H1 (cell line): ENCODE results near the gene SPINT2. TPM values are rescaled to one million over a fixed set of nuclear protein-coding genes. Genes with fewer than 3 reads are reported as not detected.

Experiments used
- BCL11A ChIP-seq, 2 experiments: IDR thresholded peaks; one replicate each; pipeline ENCODE4 v1.6.1; 2011; ENCODE audit warnings: low read depth in 2 of 2, low read length in 2 of 2, mild to moderate bottlenecking in 2 of 2
- EZH2 ChIP-seq: fragments of 200-600 bp; sonication (generic); IDR thresholded peaks from 2 replicates; pipeline ENCODE4 v1.7.1; 2012; ENCODE audit warnings: low read depth, mild to moderate bottlenecking, moderate library complexity, low read length, inconsistent platforms; ENCODE audit not compliant: severe bottlenecking
- MAFK ChIP-seq: IDR thresholded peaks from 2 replicates; pipeline ENCODE4 v1.6.1; 2012; ENCODE audit warnings: low read depth, mild to moderate bottlenecking, improper control_type of control experiment, low read length
- PHF8 ChIP-seq: fragments of 200-600 bp; sonication (generic); conservative IDR thresholded peaks from 2 replicates; pipeline ENCODE4 v1.7.1; 2012; ENCODE audit warnings: low read depth, mild to moderate bottlenecking, inconsistent platforms, low read length, moderate library complexity
- SIX5 ChIP-seq: IDR thresholded peaks from 2 replicates; pipeline ENCODE4 v1.6.1; 2011; ENCODE audit warnings: mild to moderate bottlenecking, low read depth, low read length
- TCF12 ChIP-seq: IDR thresholded peaks from 2 replicates; pipeline ENCODE4 v1.6.1; 2011; ENCODE audit warnings: low read depth, mild to moderate bottlenecking, low read length
- polyA plus RNA-seq, 7 experiments: library from polyadenylated mRNA; depleted of rRNA in 3 of 7; stranded (reverse) in 5 of 7; unstranded in 2 of 7; fragments of >200 nt in 5 of 7; fragments of 200-250 nt in 2 of 7; gene quantifications; 1 replicate in 5 of 7; 2 replicates in 1 of 7; 4 replicates in 1 of 7; pipeline versions ENCODE4 v1.2.1 to v1.2.3, GENCODE V29; 2011 to 2013; ENCODE audit warnings: missing spikeins in 2 of 7, mixed read lengths in 2 of 7
- total RNA-seq: library from RNA; stranded (reverse); fragmentation: NEBNext Ultra II Directional; extraction: Animal tissue kit (Norgen Biotek cat#: 25700); gene quantifications from 2 replicates; pipeline ENCODE4 v1.2.1, GENCODE V29; 2021

Gene SPINT2
- total and polyA plus RNA-seq, 2 of the 8 experiments (the other 6 are each of a cell fraction or from before 2014, with no cell fraction given): 294 to 296 TPM

DNA sequence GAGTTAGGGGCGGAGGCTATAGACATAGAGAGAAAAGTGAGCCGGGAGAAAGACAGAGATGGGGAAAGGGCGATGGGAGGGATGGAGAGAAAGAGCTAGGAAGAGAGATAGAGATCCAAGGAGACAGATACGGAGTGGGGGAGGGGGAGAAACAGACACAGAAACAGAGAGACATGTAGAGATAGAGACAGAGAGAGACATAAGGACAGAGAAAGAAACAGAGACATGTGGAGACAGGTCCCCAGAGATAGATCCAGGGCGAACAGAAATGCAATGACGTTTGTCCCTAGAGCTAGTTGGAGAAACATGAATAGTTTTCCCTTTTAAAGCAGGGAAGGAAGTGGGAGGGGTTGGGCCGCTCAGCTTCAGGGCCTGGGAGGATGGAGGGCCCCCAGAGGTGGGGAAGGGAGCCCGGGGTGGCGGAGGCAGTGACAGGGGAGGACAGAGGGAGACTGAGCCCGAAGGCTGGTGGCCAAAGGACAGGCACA is 12.8 kb upstream of the SPINT2 start (continued):
- no peak for TF ChIP-seq EZH2
- TF ChIP-seq MAFK: no peak
- no peak for TF ChIP-seq SIX5
- no peak for TF ChIP-seq PHF8
- TF ChIP-seq BCL11A (IDR thresholded peaks at IDR 0.05; ENCODE audit: low read depth in 2 of 2, low read length in 2 of 2): no peak
- no peak for TF ChIP-seq TCF12
